Retinal pigment epithelial cell (primary cell): ENCODE results near the gene TMEM163.

ENCODE experiments used
- DNase-seq: peaks from one replicate; pipeline ENCODE4 v3.0.0-alpha.2; 2010; ENCODE audit warnings: low read depth
- H3K4me3 ChIP-seq: 2 replicates; pipeline ENCODE4 v1.5.1; 2011; ENCODE audit warnings: mild to moderate bottlenecking, low read length, control low read depth, moderate library complexity
- CTCF ChIP-seq: conservative IDR thresholded peaks from 2 replicates; pipeline ENCODE4 v1.5.1; 2011; ENCODE audit warnings: low read depth, low read length, control low read depth, inconsistent platforms

TMEM163 gene

DNA sequence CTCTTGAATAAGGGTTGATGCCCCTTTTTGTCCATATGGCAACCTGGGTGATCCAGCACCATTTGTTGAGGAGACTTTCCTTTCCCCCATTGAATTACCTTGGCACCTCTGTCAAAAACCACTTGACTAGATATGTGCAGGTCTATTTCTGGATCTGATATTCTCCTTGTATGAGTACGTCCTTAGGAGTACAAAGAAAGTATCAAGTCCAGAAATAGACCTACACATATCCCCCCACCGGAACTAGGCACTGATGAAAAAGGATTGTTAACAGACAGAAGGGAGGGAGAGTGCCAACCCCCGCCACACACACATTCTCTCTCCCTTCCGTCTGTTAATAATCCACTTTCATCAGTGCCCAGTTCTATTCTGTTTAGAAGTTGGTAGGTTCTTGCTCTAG, 225.0 kb downstream of the TMEM163 start:
- TF ChIP-seq CTCF, result no peak
- no peak for DNase-seq
- H3K4me3 ChIP-seq, result no peak overlapping the region

DNA sequence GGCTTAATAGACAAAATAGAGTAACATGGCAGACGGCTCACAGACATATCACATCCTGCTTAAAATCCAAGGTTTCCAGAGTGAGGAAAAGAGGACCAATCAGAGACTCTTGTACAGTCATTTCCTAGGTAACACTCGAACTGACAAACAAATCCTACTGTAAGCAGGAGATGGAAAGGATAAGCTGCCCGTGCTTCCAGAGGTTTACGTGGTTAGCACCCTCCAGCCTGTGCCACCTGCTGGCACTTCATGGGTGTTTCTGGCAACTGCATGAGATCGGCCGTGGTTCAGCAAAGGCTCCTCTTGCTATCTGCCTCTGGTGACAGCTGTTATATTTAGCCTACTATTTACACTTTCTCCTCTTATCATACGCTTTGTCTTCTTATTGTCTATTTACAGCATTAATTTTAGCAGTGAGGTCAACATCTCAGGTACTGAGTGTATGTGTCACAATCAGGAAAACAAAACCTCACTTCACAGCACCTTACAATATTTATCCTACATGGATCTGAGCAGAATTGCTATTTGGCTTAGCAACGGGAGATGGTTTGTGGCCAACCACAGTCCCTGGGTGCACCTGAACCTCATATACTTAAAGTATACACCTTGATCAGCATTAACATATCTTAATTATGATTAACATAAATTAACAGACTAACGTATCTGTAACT, 226.9 kb downstream of the TMEM163 start:
- DNase-seq, result peak; percentile 18
- TF ChIP-seq CTCF, result peak; percentile 40
- no peak overlapping the region for H3K4me3 ChIP-seq

DNA sequence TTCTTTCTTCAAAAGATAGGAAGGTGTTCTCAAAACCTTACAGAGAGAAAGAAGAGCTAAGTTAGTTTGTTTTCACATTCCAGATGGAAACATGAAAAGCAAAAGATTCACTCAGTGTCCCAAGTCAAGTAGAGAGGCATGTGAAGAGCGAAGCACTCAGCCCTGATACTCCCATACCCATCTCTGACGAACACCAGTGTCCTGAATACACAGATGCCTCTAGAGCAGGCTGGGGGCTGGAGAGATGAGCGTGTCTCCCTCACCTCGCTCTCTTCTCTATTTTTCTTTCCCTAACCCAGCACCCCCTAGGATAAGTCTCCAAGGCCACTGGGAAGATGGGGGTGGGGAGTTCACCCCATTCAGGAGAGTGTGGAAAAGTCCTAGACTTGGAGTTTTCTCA, 227.8 kb downstream of the TMEM163 start:
- TF ChIP-seq CTCF, result no peak
- H3K4me3 ChIP-seq, result no peak overlapping the region
- DNase-seq, result no peak

- no peak for DNase-seq
- TF ChIP-seq CTCF, result no peak
- H3K4me3 ChIP-seq, result no peak overlapping the region
Observed at GRCh38 chr2:134490559-134490958, 228.2 kb downstream of the TMEM163 start.

DNA sequence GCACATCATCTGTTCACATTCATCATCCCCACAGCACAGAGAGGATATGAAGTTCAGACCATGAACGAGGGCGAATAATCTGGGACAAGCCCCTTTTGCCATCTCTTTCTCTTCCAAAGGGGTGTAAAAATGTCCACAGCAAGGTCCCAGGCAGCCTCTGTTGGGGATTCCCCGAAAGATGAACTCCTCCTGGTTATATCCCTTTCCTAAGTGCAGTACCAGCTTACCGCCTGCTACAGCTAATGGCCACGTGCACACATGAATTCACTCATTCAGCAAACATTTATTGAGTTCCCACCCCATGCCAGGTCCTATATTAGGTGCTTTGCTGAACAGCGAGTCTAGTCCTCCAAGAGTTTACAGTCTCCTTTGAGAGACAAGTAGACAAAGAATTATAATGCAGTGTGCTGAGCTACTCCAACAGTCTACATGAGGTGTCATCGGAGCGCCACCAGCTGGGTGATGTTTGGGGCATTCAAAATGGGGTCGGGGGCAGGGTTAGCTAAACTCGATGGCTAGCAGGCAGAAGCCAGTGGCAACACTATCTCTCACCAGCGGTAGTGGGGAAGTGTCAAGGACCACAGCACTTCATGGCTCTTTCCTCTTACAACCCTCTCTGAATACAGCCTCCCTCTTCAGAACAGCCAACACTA, 228.9 kb downstream of the TMEM163 start:
- H3K4me3 ChIP-seq, result no peak overlapping the region
- TF ChIP-seq CTCF, result no peak
- no peak for DNase-seq

DNA sequence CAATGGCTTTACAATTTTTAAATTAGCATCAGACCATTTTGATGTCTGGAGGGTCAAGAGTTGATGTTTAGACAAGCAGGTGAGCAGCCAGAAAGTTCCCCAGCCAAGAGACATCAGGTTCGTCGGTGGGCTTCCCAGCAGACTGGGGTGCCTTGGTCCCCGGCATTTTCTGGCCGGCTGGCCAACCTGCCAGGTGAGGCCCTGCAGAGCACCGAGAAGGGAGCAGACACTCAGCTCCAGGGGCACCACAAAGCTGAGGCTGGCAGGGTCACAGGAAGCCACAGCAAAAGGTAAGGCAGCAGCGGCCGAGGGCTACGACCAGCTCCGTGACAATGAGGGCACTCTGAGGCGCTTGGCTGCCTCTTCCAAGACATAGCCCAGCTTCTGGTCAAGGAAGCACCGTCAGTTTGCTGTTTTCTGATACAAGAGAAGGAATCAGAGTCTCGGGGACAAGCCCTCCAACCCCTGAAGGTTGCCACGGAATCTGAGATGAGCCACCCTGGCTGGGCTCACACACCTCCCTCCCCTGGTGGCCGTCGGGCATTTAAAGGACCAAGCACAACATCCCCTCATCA, 235.9 kb downstream of the TMEM163 start:
- no peak for DNase-seq
- H3K4me3 ChIP-seq, result no peak overlapping the region
- no peak for TF ChIP-seq CTCF

GRCh38 chr2:134482131-134482723, 236.6 kb downstream of the TMEM163 start:
- H3K4me3 ChIP-seq, result no peak overlapping the region
- no peak for DNase-seq

More at GRCh38 chr2:134482131-134482723, 236.6 kb downstream of the TMEM163 start:
- no peak for TF ChIP-seq CTCF
